ENCODE data around the gene FGD5.

DNA sequence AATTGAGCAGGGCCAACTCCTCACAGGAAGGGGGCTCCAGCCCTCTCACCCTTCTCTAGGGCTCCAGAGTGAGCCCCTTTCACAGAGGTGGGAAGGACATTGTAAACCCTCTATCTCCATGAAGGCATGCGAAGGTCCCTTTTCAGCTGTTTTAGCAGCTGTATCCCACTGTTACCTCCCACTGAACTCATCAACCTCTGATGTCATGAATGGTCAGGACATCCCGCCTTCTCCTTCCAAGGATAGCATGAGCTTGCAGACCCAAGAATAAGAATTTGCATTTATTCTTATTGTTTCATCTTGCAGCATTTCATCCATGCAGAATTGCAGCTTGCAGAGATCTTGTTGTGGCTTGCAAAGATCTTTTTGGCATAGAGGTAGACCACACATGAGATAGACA, 24.3 kb upstream of the FGD5 start:
- no peak for TF ChIP-seq EZH2phosphoT487 (IDR thresholded peaks at IDR 0.05; ENCODE audit: borderline replicate concordance, low read length)
- TF ChIP-seq, protein P1, sequence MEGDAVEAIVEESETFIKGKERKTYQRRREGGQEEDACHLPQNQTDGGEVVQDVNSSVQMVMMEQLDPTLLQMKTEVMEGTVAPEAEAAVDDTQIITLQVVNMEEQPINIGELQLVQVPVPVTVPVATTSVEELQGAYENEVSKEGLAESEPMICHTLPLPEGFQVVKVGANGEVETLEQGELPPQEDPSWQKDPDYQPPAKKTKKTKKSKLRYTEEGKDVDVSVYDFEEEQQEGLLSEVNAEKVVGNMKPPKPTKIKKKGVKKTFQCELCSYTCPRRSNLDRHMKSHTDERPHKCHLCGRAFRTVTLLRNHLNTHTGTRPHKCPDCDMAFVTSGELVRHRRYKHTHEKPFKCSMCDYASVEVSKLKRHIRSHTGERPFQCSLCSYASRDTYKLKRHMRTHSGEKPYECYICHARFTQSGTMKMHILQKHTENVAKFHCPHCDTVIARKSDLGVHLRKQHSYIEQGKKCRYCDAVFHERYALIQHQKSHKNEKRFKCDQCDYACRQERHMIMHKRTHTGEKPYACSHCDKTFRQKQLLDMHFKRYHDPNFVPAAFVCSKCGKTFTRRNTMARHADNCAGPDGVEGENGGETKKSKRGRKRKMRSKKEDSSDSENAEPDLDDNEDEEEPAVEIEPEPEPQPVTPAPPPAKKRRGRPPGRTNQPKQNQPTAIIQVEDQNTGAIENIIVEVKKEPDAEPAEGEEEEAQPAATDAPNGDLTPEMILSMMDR (IDR thresholded peaks at IDR 0.05; ENCODE audit: low read depth, low read length, poor library complexity, severe bottlenecking), result no peak
